Endothelial cell of umbilical vein (primary cell): ENCODE measurements around the gene NUDT6. TPM values are rescaled to one million over a fixed set of nuclear protein-coding genes. Genes with fewer than 3 reads are reported as not detected.

Experiments used
- BruUV-seq: library from RNA; stranded (reverse); fragments of 400-500 nt; replicated peaks from 2 replicates; lab custom pipeline; 2021; lab: Mats Ljungman, UMichigan
- CTCF ChIA-PET: fragments of 300-600, 350-600 bp; sonication (Branson Sonifier 250); formaldehyde crosslinking; loops from one replicate; lab custom pipeline; 2021; ENCODE audit warnings: antibody characterized with exemption, inconsistent platforms; lab: Charles Lee
- POLR2A ChIA-PET: fragments of 300-600, 350-600 bp; sonication (Branson Sonifier 250); formaldehyde crosslinking; loops from one replicate; lab custom pipeline; 2021; ENCODE audit warnings: antibody characterized with exemption, inconsistent platforms; lab: Charles Lee
- DNase-seq: peaks from one replicate; pipeline ENCODE4 v3.0.0-alpha.2; 2011; ENCODE audit warnings: low read depth, low spot score
- FAIRE-seq: peaks from 2 replicates; lab custom pipeline; 2011; peaks lifted over from hg19 to GRCh38; lab: Jason Lieb, UNC
- H2AFZ ChIP-seq: 2 replicates; pipeline ENCODE4 v1.6.0; 2012; ENCODE audit warnings: low read depth, low read length, control low read depth, inconsistent platforms
- H3K27ac ChIP-seq: 2 replicates; pipeline ENCODE4 v1.5.1; 2011; ENCODE audit warnings: low read depth, mild to moderate bottlenecking, control low read depth, low read length, moderate library complexity; ENCODE audit not compliant: insufficient read depth
- H3K27me3 ChIP-seq, 2 experiments: 2 replicates each; pipeline versions ENCODE4 v1.6.0 to v1.6.1; 2011; ENCODE audit warnings: low read length in 2 of 2, mixed read lengths in 1 of 2; ENCODE audit not compliant: control insufficient read depth in 2 of 2, insufficient read depth in 2 of 2
- H3K36me3 ChIP-seq, 2 experiments: 2 replicates in 1 of 2; 3 replicates in 1 of 2; pipeline ENCODE4 v1.5.1; 2011; ENCODE audit warnings: low read length in 2 of 2, mild to moderate bottlenecking in 1 of 2, moderate library complexity in 1 of 2; ENCODE audit not compliant: control insufficient read depth in 2 of 2, insufficient read depth in 2 of 2; ENCODE audit errors: extremely low read depth in 1 of 2
- H3K4me1 ChIP-seq: 3 replicates; pipeline ENCODE4 v1.5.1; 2011; ENCODE audit warnings: mild to moderate bottlenecking, low read length; ENCODE audit not compliant: control insufficient read depth, insufficient read depth; ENCODE audit errors: extremely low read depth
- H3K4me2 ChIP-seq: 2 replicates; pipeline ENCODE4 v1.6.1; 2011; ENCODE audit warnings: low read length, control low read depth, mixed read lengths; ENCODE audit not compliant: insufficient read depth
- H3K4me3 ChIP-seq, 3 experiments: fragments of 200-600 bp in 1 of 3; sonication (generic), shearing (Covaris generic) in 1 of 3; replicated peaks in 1 of 3; 2 replicates each; pipeline ENCODE4 v1.5.1; 2011 to 2016; ENCODE audit warnings: control low read depth in 3 of 3, low read length in 3 of 3, mild to moderate bottlenecking in 2 of 3, inconsistent platforms in 1 of 3, low read depth in 1 of 3, moderate library complexity in 1 of 3; ENCODE audit not compliant: insufficient read depth in 1 of 3
- H3K79me2 ChIP-seq: 2 replicates; pipeline ENCODE4 v1.6.0; 2012; ENCODE audit warnings: low read length, inconsistent platforms; ENCODE audit not compliant: control insufficient read depth, insufficient read depth
- H3K9ac ChIP-seq: replicated peaks from 2 replicates; pipeline ENCODE3; 2011; ENCODE audit warnings: low read length, control low read depth; ENCODE audit not compliant: insufficient read depth; ENCODE audit errors: extremely low read depth
- H3K9me1 ChIP-seq: replicated peaks from 3 replicates; pipeline ENCODE4 v1.6.0; 2011; ENCODE audit warnings: mild to moderate bottlenecking, low read length; ENCODE audit not compliant: control insufficient read depth, insufficient read depth; ENCODE audit errors: extremely low read depth
- H3K9me3 ChIP-seq: replicated peaks from 2 replicates; pipeline ENCODE4 v1.5.1; 2012; ENCODE audit warnings: low read length, inconsistent platforms; ENCODE audit not compliant: control insufficient read depth, insufficient read depth
- H4K20me1 ChIP-seq: replicated peaks from 2 replicates; pipeline ENCODE3; 2011; ENCODE audit warnings: mild to moderate bottlenecking, low read length; ENCODE audit not compliant: control insufficient read depth, insufficient read depth; ENCODE audit errors: extremely low read depth
- EZH2 ChIP-seq: IDR thresholded peaks from 2 replicates; pipeline ENCODE4 v1.6.1; 2012; ENCODE audit warnings: borderline replicate concordance, low read depth, mild to moderate bottlenecking, moderate library complexity, low read length, inconsistent platforms; ENCODE audit not compliant: severe bottlenecking
- FOS ChIP-seq: IDR thresholded peaks from 2 replicates; pipeline ENCODE4 v1.6.1; 2011; ENCODE audit warnings: mild to moderate bottlenecking, low read length, moderate library complexity, borderline replicate concordance; ENCODE audit not compliant: insufficient read depth
- GATA2 ChIP-seq: IDR thresholded peaks from 2 replicates; pipeline ENCODE4 v1.7.0; 2011; ENCODE audit warnings: low read depth, mild to moderate bottlenecking, moderate library complexity, mixed read lengths, low read length; ENCODE audit not compliant: insufficient read length, insufficient read depth
- JUN ChIP-seq: IDR thresholded peaks from 2 replicates; pipeline ENCODE4 v1.6.1; 2011; ENCODE audit warnings: borderline replicate concordance, low read depth; ENCODE audit not compliant: insufficient read length, insufficient read depth
- MYC ChIP-seq: IDR thresholded peaks from one replicate; pipeline ENCODE4 v1.6.1; 2011; ENCODE audit warnings: mild to moderate bottlenecking, low read depth, low read length
- POLR2A ChIP-seq: IDR thresholded peaks from 2 replicates; pipeline ENCODE4 v1.6.1; 2012; ENCODE audit warnings: low read depth, mild to moderate bottlenecking, control low read depth, low read length
- POLR2AphosphoS5 ChIP-seq: IDR thresholded peaks from 2 replicates; pipeline ENCODE4 v1.6.1; 2012; ENCODE audit warnings: low read depth, mild to moderate bottlenecking, control low read depth, low read length, moderate library complexity; ENCODE audit not compliant: insufficient read depth
- dilution Hi-C: fragments of 300-500 bp; cut with MboI; formaldehyde crosslinking; loops from one replicate; pipeline ENCODE4 v1.15.0; 2019; ENCODE audit warnings: low sequenced_read_pairs; ENCODE audit not compliant: extremely low pct_ligation_motif_present
- intact Hi-C: fragments of 100-400 bp; cut with micrococcal nuclease; formaldehyde crosslinking; loops from one replicate; pipeline ENCODE4 v1.10.0; 2022
- polyA plus RNA-seq, 4 experiments: library from polyadenylated mRNA; depleted of rRNA in 3 of 4; stranded (reverse) in 3 of 4; unstranded in 1 of 4; fragments of >200 nt; gene quantifications; 2 replicates each; pipeline versions ENCODE4 v1.2.1 to v1.2.3, GENCODE V29; 2011 to 2012; ENCODE audit warnings: missing spikeins in 1 of 4
- total RNA-seq: library from RNA; stranded (reverse); gene quantifications from 2 replicates; pipeline ENCODE4 v1.2.3, GENCODE V29; 2021
- TF ChIP-seq, protein P1 (sequence below), 2 donors: IDR thresholded peaks; 1 replicate in 1 of 2; 2 replicates in 1 of 2; pipeline ENCODE4 v1.5.1; 2011; ENCODE audit warnings: low read length in 2 of 2, mild to moderate bottlenecking in 2 of 2, moderate library complexity in 2 of 2, control low read depth in 1 of 2, inconsistent platforms in 1 of 2, low read depth in 1 of 2; ENCODE audit not compliant: insufficient read depth in 1 of 2; ENCODE audit errors: extremely low read depth in 1 of 2
- TF ChIP-seq, protein P2 (sequence below): IDR thresholded peaks from 2 replicates; pipeline ENCODE4 v1.6.1; 2011; ENCODE audit not compliant: insufficient read depth, insufficient read length

The NUDT6 gene
- total and polyA plus RNA-seq, 2 donors (not counting 3 experiments of a cell fraction or from before 2014, with no cell fraction given), result 5.1 to 5.4 TPM

- H4K20me1 ChIP-seq, result no peaks in the 10 kb centered on the region
- no peak overlapping the region for H2AFZ ChIP-seq
- FAIRE-seq (no peak), DNase-seq (no peak)
- H3K4me1 ChIP-seq, result no peaks in the 10 kb centered on the region
- H3K4me3 ChIP-seq, result no peak overlapping the region
- BruUV-seq, result no TSS peak
- H3K9me3 ChIP-seq, result no peaks in the 10 kb centered on the region
- dilution Hi-C loops, result no loop called here
- CTCF ChIA-PET, result no interaction called here
- TF ChIP-seq, protein P1, sequence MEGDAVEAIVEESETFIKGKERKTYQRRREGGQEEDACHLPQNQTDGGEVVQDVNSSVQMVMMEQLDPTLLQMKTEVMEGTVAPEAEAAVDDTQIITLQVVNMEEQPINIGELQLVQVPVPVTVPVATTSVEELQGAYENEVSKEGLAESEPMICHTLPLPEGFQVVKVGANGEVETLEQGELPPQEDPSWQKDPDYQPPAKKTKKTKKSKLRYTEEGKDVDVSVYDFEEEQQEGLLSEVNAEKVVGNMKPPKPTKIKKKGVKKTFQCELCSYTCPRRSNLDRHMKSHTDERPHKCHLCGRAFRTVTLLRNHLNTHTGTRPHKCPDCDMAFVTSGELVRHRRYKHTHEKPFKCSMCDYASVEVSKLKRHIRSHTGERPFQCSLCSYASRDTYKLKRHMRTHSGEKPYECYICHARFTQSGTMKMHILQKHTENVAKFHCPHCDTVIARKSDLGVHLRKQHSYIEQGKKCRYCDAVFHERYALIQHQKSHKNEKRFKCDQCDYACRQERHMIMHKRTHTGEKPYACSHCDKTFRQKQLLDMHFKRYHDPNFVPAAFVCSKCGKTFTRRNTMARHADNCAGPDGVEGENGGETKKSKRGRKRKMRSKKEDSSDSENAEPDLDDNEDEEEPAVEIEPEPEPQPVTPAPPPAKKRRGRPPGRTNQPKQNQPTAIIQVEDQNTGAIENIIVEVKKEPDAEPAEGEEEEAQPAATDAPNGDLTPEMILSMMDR (IDR thresholded peaks at IDR 0.05; ENCODE audit: extremely low read depth in 1 of 2, insufficient read depth in 1 of 2, low read depth in 1 of 2, low read length in 2 of 2), result no peak
- TF ChIP-seq, protein P2, sequence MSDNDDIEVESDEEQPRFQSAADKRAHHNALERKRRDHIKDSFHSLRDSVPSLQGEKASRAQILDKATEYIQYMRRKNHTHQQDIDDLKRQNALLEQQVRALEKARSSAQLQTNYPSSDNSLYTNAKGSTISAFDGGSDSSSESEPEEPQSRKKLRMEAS, result no peak
- no peak for TF ChIP-seq FOS
- no peak for TF ChIP-seq EZH2
- TF ChIP-seq JUN, result no peak
- no peak for TF ChIP-seq POLR2A
- TF ChIP-seq GATA2, result no peak
- no peak for TF ChIP-seq MYC
- no peak for TF ChIP-seq POLR2AphosphoS5
- no peaks in the 10 kb centered on the region for H3K36me3 ChIP-seq
- no peaks in the 10 kb centered on the region for H3K79me2 ChIP-seq
- H3K9ac ChIP-seq, result no peak overlapping the region
- no peak overlapping the region for H3K27ac ChIP-seq
- intact Hi-C loops, result no loop called here
- no peaks in the 10 kb centered on the region for H3K27me3 ChIP-seq
- no peak overlapping the region for H3K4me2 ChIP-seq
- no peaks in the 10 kb centered on the region for H3K9me1 ChIP-seq
- POLR2A ChIA-PET, result no interaction called here
These were observed 44.8 kb upstream of the NUDT6 start for GRCh38 chr4:122967231-122967630.
